BE2C (cell line): Measurements from ENCODE around the gene ATP1B3.
"Not testable (repeated sequence)": the region's sequence is repeated elsewhere in the genome, so short reads cannot be mapped to it uniquely, and the experiment has no call there.

ENCODE experiments used
- DNase-seq: peaks from one replicate; pipeline ENCODE4 v3.0.0-alpha.2; 2020
- H3K27me3 ChIP-seq: fragments of 250-450 bp; sonication (Bioruptor Pico); 2 replicates; pipeline ENCODE4 v1.5.1; 2020; ENCODE audit warnings: mild to moderate bottlenecking
- H3K36me3 ChIP-seq: fragments of 250-450 bp; sonication (Bioruptor Pico); 2 replicates; pipeline ENCODE4 v1.5.1; 2020; ENCODE audit warnings: mild to moderate bottlenecking
- H3K4me1 ChIP-seq: fragments of 250-450 bp; sonication (Bioruptor Pico); 2 replicates; pipeline ENCODE4 v1.5.1; 2020
- H3K4me3 ChIP-seq: 2 replicates; pipeline ENCODE4 v1.5.1; 2011; ENCODE audit warnings: low read depth, low read length
- H3K9me3 ChIP-seq: fragments of 250-450 bp; sonication (Bioruptor Pico); 2 replicates; pipeline ENCODE4 v1.5.1; 2020
- CTCF ChIP-seq: IDR thresholded peaks from 2 replicates; pipeline ENCODE4 v1.5.1; 2012; ENCODE audit warnings: mild to moderate bottlenecking, low read depth, low read length

Gene ATP1B3

GRCh38 chr3:141963301-141963700, 86.9 kb downstream of the ATP1B3 start:
- Histone ChIP-seq H3K4me1 (no peaks in the 10 kb centered on the region), H3K36me3 (peaks cover 12% of the 10 kb centered on the region), H3K4me3 (no peak overlapping the region), H3K27me3 (no peaks in the 10 kb centered on the region), H3K9me3 (no peaks in the 10 kb centered on the region)
- TF ChIP-seq CTCF = no peak
- DNase-seq = no peak

- no peak for TF ChIP-seq CTCF
- no peaks in the 10 kb centered on the region for H3K9me3 ChIP-seq
- H3K27me3 ChIP-seq = no peaks in the 10 kb centered on the region
- DNase-seq = no peak
- H3K4me1 ChIP-seq = no peaks in the 10 kb centered on the region
- no peak overlapping the region for H3K4me3 ChIP-seq
- H3K36me3 ChIP-seq = peaks cover 3% of the 10 kb centered on the region
These were observed 89.0 kb downstream of the ATP1B3 start for GRCh38 chr3:141965471-141965870.

GRCh38 chr3:141969711-141970110, 93.3 kb downstream of the ATP1B3 start:
- H3K4me3 ChIP-seq = no peak overlapping the region
- H3K4me1 ChIP-seq = no peaks in the 10 kb centered on the region; the same call in 1 of the 2 replicates
- no peak for TF ChIP-seq CTCF
- DNase-seq = no peak
- no peaks in the 10 kb centered on the region for H3K9me3 ChIP-seq
- H3K27me3 ChIP-seq = no peaks in the 10 kb centered on the region
- no peaks in the 10 kb centered on the region for H3K36me3 ChIP-seq

- H3K4me3 ChIP-seq = no peak overlapping the region
- no peaks in the 10 kb centered on the region; the same call in 1 of the 2 replicates for H3K4me1 ChIP-seq
- no peaks in the 10 kb centered on the region for H3K27me3 ChIP-seq
- TF ChIP-seq CTCF = no peak
- H3K9me3 ChIP-seq = no peaks in the 10 kb centered on the region
- H3K36me3 ChIP-seq = no peaks in the 10 kb centered on the region
- DNase-seq = no peak
These were observed 95.1 kb downstream of the ATP1B3 start for GRCh38 chr3:141971571-141971970.

GRCh38 chr3:141972399-141972798, 96.0 kb downstream of the ATP1B3 start:
- Histone ChIP-seq H3K4me3 (no peak overlapping the region), H3K4me1 (no peaks in the 10 kb centered on the region; the same call in 1 of the 2 replicates), H3K9me3 (no peaks in the 10 kb centered on the region), H3K36me3 (no peaks in the 10 kb centered on the region), H3K27me3 (no peaks in the 10 kb centered on the region)
- DNase-seq = no peak
- no peak for TF ChIP-seq CTCF

GRCh38 chr3:141974777-141975176, 98.3 kb downstream of the ATP1B3 start:
- H3K36me3 ChIP-seq = not testable (repeated sequence)

More at GRCh38 chr3:141974777-141975176, 98.3 kb downstream of the ATP1B3 start:
- H3K27me3 ChIP-seq, H3K4me3 ChIP-seq, DNase-seq, H3K4me1 ChIP-seq, H3K9me3 ChIP-seq: not testable (repeated sequence)
